Measurements from ENCODE around the gene RETREG2.

RETREG2 gene

DNA sequence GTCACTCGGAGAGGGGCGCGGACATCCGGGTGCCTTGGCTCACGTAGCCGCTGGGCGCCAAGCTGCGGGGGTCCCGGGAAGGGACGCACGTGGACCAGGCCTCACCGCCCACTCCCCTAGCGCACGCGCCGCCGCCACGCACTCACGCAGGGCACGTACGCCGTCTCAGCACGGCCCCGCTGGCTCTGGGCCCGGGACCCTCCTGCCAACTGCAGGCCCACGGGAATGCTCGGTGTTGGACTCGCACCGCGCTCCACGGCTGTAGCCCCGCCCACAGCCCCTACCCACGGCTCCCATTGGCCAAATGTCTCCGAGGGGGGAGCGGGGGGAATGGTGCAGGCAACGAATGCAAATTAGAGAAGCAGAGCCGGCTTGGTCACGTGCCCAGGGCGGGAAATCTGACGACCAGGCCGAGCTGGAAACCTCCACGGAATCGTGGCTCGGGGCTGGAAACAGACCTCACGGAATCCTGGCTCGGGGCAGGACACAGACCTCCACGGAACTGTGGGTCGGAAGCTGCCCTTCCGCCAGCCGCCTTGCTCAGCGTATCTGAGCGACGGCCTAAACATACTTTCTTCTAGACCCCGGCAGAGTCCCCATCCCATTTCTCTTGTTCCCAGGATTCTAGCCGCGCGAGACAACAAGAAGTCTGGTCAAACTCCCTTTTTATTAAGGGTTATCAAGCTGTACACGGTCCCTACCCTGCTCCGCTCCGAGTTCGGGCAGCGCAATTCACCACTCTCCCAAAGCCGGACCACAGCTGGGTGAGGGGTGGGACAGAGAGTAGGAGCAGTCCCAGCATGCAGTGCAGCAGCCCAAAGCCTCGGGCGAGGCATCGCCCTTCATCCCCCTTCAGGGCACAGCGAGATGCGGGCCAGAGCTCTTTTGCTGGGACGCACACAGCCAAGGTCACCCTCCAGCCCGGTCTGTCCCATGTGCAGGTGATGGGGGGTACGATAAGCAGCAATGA is 40.9 kb downstream of the RETREG2 start, which contains the start of gene ABCB6:
Gene ABCB6 (minus strand): TSS at position 227 of the 970 bp plus-strand sequence. CDS start 285 bp downstream, outside the sequence.
- TF ChIP-seq TCF12 (IDR thresholded peaks at IDR 0.05; ENCODE audit: low read depth) (peak; percentile 37; the same call in 1 of the 2 replicates), USF1 (IDR thresholded peaks at IDR 0.05) (peak; percentile 99), FOXM1 (IDR thresholded peaks at IDR 0.05; ENCODE audit: borderline replicate concordance, low read depth) (0 out of 2 replicates have a peak, but pooled peaks have one; percentile 22), MAX (IDR thresholded peaks at IDR 0.05) (peak; percentile 99), YY1 (IDR thresholded peaks at IDR 0.05; ENCODE audit: low read depth) (no peak), TEAD4 (IDR thresholded peaks at IDR 0.05) (no peak), ZBTB7A (IDR thresholded peaks at IDR 0.05; ENCODE audit: low read depth) (peak; percentile 87), EP300 (IDR thresholded peaks at IDR 0.05; ENCODE audit: borderline replicate concordance) (no peak; the same call in 1 of the 2 replicates), TAF1 (IDR thresholded peaks at IDR 0.05; ENCODE audit: low read depth) (peak; percentile 84), RAD21 (IDR thresholded peaks at IDR 0.05; ENCODE audit: low read depth) (no peak), CREB1 (IDR thresholded peaks at IDR 0.05; ENCODE audit: low read depth) (no peak), NFIC (IDR thresholded peaks at IDR 0.05) (no peak), EGR1 (IDR thresholded peaks at IDR 0.05) (no peak; the same call in 1 of the 2 replicates), CEBPB (IDR thresholded peaks at IDR 0.05) (no peak)
- TF ChIP-seq, protein P1, sequence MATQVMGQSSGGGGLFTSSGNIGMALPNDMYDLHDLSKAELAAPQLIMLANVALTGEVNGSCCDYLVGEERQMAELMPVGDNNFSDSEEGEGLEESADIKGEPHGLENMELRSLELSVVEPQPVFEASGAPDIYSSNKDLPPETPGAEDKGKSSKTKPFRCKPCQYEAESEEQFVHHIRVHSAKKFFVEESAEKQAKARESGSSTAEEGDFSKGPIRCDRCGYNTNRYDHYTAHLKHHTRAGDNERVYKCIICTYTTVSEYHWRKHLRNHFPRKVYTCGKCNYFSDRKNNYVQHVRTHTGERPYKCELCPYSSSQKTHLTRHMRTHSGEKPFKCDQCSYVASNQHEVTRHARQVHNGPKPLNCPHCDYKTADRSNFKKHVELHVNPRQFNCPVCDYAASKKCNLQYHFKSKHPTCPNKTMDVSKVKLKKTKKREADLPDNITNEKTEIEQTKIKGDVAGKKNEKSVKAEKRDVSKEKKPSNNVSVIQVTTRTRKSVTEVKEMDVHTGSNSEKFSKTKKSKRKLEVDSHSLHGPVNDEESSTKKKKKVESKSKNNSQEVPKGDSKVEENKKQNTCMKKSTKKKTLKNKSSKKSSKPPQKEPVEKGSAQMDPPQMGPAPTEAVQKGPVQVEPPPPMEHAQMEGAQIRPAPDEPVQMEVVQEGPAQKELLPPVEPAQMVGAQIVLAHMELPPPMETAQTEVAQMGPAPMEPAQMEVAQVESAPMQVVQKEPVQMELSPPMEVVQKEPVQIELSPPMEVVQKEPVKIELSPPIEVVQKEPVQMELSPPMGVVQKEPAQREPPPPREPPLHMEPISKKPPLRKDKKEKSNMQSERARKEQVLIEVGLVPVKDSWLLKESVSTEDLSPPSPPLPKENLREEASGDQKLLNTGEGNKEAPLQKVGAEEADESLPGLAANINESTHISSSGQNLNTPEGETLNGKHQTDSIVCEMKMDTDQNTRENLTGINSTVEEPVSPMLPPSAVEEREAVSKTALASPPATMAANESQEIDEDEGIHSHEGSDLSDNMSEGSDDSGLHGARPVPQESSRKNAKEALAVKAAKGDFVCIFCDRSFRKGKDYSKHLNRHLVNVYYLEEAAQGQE (IDR thresholded peaks at IDR 0.05; ENCODE audit: low read depth) = no peak

- no peak for TF ChIP-seq NFIC (IDR thresholded peaks at IDR 0.05)
- TF ChIP-seq TEAD4 (IDR thresholded peaks at IDR 0.05) = no peak
- TF ChIP-seq YY1 (IDR thresholded peaks at IDR 0.05; ENCODE audit: low read depth) = no peak
- no peak for TF ChIP-seq TCF12 (IDR thresholded peaks at IDR 0.05; ENCODE audit: low read depth)
- TF ChIP-seq TAF1 (IDR thresholded peaks at IDR 0.05; ENCODE audit: low read depth) = no peak
- TF ChIP-seq EGR1 (IDR thresholded peaks at IDR 0.05) = no peak
- TF ChIP-seq, protein P1 (IDR thresholded peaks at IDR 0.05; ENCODE audit: low read depth) = no peak
- no peak for TF ChIP-seq ZBTB7A (IDR thresholded peaks at IDR 0.05; ENCODE audit: low read depth)
- no peak for TF ChIP-seq EP300 (IDR thresholded peaks at IDR 0.05; ENCODE audit: borderline replicate concordance)
- no peak for TF ChIP-seq CEBPB (IDR thresholded peaks at IDR 0.05)
- no peak for TF ChIP-seq RAD21 (IDR thresholded peaks at IDR 0.05; ENCODE audit: low read depth)
- no peak for TF ChIP-seq MAX (IDR thresholded peaks at IDR 0.05)
- TF ChIP-seq CREB1 (IDR thresholded peaks at IDR 0.05; ENCODE audit: low read depth) = no peak
- no peak for TF ChIP-seq USF1 (IDR thresholded peaks at IDR 0.05)
- TF ChIP-seq FOXM1 (IDR thresholded peaks at IDR 0.05; ENCODE audit: borderline replicate concordance, low read depth) = no peak
Measured at GRCh38 chr2:219219784-219220532, 41.9 kb downstream of the RETREG2 start.

DNA sequence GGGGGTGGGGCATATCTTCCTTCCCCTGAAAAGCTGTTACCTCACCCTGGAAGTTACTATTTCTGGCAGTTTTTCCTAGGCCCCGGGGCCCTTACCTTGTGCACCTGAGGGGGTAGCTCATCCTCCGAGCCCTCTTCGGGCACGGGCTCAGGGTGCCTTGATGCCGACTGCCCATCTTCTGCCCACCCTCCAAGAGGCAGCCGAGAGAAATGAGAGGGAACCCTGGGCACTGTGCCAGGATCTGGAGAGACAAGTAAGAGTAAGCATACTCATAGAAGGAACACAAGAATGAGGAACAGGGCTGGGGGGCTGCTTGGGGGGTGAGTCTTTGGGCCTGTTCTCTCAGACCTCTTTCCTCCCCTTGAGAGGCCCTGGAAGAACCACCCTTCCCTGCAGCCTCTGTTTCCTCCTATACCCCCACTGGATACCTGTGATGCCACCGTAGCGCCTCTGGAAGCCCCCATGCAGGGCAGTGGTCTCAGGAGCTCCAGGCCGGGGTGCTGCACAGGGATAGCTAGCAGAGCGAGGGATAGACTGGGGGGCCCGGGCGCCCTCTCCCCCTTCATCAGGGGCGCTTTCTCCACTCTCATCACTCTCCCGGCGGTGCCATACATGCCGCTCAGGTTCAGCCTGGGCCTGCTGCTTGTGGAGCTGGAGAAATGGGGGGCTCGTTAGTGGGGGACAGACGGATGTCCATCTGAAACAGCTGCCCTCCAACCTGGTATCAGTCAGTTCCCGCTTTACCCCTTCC is 42.8 kb downstream of the RETREG2 start:
- TF ChIP-seq ZBTB7A (IDR thresholded peaks at IDR 0.05; ENCODE audit: low read depth) = no peak
- no peak for TF ChIP-seq TEAD4 (IDR thresholded peaks at IDR 0.05)
- no peak for TF ChIP-seq NFIC (IDR thresholded peaks at IDR 0.05)
- TF ChIP-seq CEBPB (IDR thresholded peaks at IDR 0.05) = no peak
- TF ChIP-seq, protein P1 (IDR thresholded peaks at IDR 0.05; ENCODE audit: low read depth) = no peak
- no peak for TF ChIP-seq FOXM1 (IDR thresholded peaks at IDR 0.05; ENCODE audit: borderline replicate concordance, low read depth)
- TF ChIP-seq CREB1 (IDR thresholded peaks at IDR 0.05; ENCODE audit: low read depth) = no peak
- no peak for TF ChIP-seq EGR1 (IDR thresholded peaks at IDR 0.05)
- TF ChIP-seq EP300 (IDR thresholded peaks at IDR 0.05; ENCODE audit: borderline replicate concordance) = no peak
- no peak for TF ChIP-seq TAF1 (IDR thresholded peaks at IDR 0.05; ENCODE audit: low read depth)
- TF ChIP-seq USF1 (IDR thresholded peaks at IDR 0.05) = no peak
- no peak for TF ChIP-seq RAD21 (IDR thresholded peaks at IDR 0.05; ENCODE audit: low read depth)
- no peak for TF ChIP-seq YY1 (IDR thresholded peaks at IDR 0.05; ENCODE audit: low read depth)
- TF ChIP-seq TCF12 (IDR thresholded peaks at IDR 0.05; ENCODE audit: low read depth) = no peak
